H1 (cell line): ENCODE results near the gene VSNL1. TPM values are rescaled to one million over a fixed set of nuclear protein-coding genes. Genes with fewer than 3 reads are reported as not detected.

Source experiments
- CHD1 ChIP-seq: IDR thresholded peaks from 2 replicates; pipeline ENCODE4 v1.6.1; 2012; ENCODE audit warnings: low read depth, low read length, improper control_type of control experiment
- KDM1A ChIP-seq: fragments of 200-600, 300-600 bp; sonication (generic); IDR thresholded peaks from 2 replicates; pipeline ENCODE4 v1.7.1; 2016; ENCODE audit warnings: mild to moderate bottlenecking, low read length, borderline replicate concordance
- POLR2A ChIP-seq, 2 experiments: IDR thresholded peaks; 1 replicate in 1 of 2; 2 replicates in 1 of 2; pipeline ENCODE4 v1.6.1; 2011; ENCODE audit warnings: low read depth in 2 of 2, low read length in 2 of 2, mild to moderate bottlenecking in 2 of 2; ENCODE audit errors: control extremely low read depth in 1 of 2
- SAP30 ChIP-seq: fragments of 300-600 bp; sonication (generic); IDR thresholded peaks from 2 replicates; pipeline ENCODE4 v1.7.1; 2012; ENCODE audit warnings: low read length, moderate library complexity, mild to moderate bottlenecking, inconsistent platforms; ENCODE audit not compliant: insufficient read depth, insufficient replicate concordance
- TAF7 ChIP-seq: optimal IDR thresholded peaks from 2 replicates; pipeline ENCODE3; 2011; ENCODE audit warnings: low read depth, mild to moderate bottlenecking, inconsistent platforms, low read length, moderate library complexity, borderline replicate concordance
- TCF12 ChIP-seq: IDR thresholded peaks from 2 replicates; pipeline ENCODE4 v1.6.1; 2011; ENCODE audit warnings: low read depth, mild to moderate bottlenecking, low read length
- polyA plus RNA-seq, 7 experiments: library from polyadenylated mRNA; depleted of rRNA in 3 of 7; stranded (reverse) in 5 of 7; unstranded in 2 of 7; fragments of >200 nt in 5 of 7; fragments of 200-250 nt in 2 of 7; gene quantifications; 1 replicate in 5 of 7; 2 replicates in 1 of 7; 4 replicates in 1 of 7; pipeline versions ENCODE4 v1.2.1 to v1.2.3, GENCODE V29; 2011 to 2013; ENCODE audit warnings: missing spikeins in 2 of 7, mixed read lengths in 2 of 7
- total RNA-seq: library from RNA; stranded (reverse); fragmentation: NEBNext Ultra II Directional; extraction: Animal tissue kit (Norgen Biotek cat#: 25700); gene quantifications from 2 replicates; pipeline ENCODE4 v1.2.1, GENCODE V29; 2021
- TF ChIP-seq, protein P1 (sequence below): IDR thresholded peaks from 2 replicates; pipeline ENCODE4 v1.6.1; 2012; ENCODE audit warnings: inconsistent platforms

VSNL1 gene
- total and polyA plus RNA-seq, 2 of the 8 experiments (the other 6 are each of a cell fraction or from before 2014, with no cell fraction given) = 49.4 to 108 TPM

DNA sequence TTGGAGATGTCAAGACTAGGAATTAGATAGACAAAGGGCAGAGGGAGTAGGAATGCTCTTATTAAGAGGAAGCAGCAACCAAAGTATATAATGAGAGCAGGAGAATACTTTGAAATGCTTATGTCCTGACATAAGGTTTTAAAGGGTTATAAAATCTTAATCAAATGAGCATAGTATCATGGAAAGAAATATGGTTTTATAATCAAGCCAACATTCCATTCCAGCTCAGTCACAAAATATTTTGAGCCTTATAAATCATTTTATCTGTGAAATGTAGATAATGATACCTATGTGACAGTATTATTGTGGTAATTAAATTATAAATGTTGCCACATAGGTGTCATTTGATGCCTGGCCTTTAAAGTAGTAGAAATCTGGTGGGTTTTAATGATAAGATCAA, 17.6 kb downstream of the VSNL1 start (continued):
- TF ChIP-seq TAF7 (no peak), KDM1A (no peak), SAP30 (no peak), POLR2A (IDR thresholded peaks at IDR 0.05; ENCODE audit: control extremely low read depth in 1 of 2, low read depth in 2 of 2, low read length in 2 of 2) (no peak), CHD1 (no peak), TCF12 (no peak)
- TF ChIP-seq, protein P1, sequence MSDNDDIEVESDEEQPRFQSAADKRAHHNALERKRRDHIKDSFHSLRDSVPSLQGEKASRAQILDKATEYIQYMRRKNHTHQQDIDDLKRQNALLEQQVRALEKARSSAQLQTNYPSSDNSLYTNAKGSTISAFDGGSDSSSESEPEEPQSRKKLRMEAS = no peak
